ENCODE results near the gene SMOC1.

SMOC1 gene, protein sequence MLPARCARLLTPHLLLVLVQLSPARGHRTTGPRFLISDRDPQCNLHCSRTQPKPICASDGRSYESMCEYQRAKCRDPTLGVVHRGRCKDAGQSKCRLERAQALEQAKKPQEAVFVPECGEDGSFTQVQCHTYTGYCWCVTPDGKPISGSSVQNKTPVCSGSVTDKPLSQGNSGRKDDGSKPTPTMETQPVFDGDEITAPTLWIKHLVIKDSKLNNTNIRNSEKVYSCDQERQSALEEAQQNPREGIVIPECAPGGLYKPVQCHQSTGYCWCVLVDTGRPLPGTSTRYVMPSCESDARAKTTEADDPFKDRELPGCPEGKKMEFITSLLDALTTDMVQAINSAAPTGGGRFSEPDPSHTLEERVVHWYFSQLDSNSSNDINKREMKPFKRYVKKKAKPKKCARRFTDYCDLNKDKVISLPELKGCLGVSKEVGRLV

DNA sequence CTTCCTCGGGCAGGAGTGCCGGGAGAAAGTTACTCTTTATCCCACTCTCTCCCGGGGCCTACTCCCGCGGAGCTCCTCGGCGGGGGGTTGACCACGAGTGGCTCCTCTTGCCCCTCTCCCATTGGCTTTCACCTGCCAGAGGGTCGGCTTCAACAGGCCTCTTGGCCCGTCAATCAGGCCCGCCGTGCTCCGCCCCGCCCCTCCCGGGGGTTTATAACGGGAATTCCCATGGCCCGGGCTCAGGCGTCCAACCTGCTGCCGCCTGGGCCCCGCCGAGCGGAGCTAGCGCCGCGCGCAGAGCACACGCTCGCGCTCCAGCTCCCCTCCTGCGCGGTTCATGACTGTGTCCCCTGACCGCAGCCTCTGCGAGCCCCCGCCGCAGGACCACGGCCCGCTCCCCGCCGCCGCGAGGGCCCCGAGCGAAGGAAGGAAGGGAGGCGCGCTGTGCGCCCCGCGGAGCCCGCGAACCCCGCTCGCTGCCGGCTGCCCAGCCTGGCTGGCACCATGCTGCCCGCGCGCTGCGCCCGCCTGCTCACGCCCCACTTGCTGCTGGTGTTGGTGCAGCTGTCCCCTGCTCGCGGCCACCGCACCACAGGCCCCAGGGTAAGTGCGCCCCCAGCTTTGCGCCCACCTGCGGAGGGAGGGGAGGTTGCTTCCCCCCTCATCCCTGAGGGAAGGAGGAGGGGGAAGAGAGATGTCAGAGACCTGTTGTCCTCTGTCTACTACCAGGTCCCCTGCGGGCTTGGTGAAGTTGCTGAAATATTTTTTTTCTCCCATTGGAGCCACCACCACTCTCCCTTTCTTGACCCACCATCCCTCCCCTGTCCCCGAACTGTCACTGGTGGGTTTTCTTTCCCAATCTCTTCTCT, at the start of gene SMOC1:
TSS of gene SMOC1 (plus strand) at position 242 of the 869 bp plus-strand sequence. CDS start at position 505, 263 bp downstream.
- DNase-seq (ENCODE audit: low spot score in 2 of 2) (no peak), ATAC-seq (replicated peaks; ENCODE audit: extremely low read depth, poor library complexity, severe bottlenecking) (no peak)
- Mint-ChIP-seq H3K4me3 (no peak within 1 kb of the TSS), H3K9me3 (no peaks in the 10 kb centered on the region), H3K27me3 (peaks cover 62% of the 10 kb centered on the region), H3K4me1 (no peaks in the 10 kb centered on the region), H3K27ac (ENCODE audit: low read depth) (no peak within 1 kb of the TSS), H3K36me3 (ENCODE audit: insufficient read depth) (no peaks in the 10 kb centered on the region)

DNA sequence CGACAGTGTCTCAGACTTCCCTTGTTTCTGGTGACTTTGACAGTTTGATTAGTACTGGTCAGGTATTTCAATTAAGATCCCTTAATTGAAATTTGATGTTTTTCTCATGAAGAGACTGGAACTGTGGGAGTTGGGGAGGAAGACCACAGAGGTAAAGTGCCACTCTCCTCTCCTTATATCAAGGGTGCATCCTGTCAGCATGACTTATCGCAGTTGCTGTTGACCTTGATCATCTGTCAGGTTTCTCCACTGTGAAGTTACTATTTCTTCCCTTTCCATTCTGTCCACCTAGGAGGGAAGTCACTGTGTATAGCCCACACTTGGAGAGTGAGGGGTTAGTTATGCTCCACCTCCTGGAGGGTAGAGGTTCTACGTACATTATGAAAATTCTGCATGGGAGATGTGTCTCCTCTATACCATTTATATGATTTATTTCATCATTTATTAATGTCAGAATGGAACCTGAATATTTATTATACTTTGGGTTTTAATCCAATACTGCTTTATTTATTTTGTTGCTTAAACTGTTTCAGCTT, 40.3 kb upstream of the SMOC1 start:
- H3K36me3 Mint-ChIP-seq (ENCODE audit: insufficient read depth), result no peaks in the 10 kb centered on the region
- no peak overlapping the region for H3K4me3 Mint-ChIP-seq
- H3K9me3 Mint-ChIP-seq, result no peaks in the 10 kb centered on the region
- no peak for DNase-seq (ENCODE audit: low spot score in 2 of 2)
- no peak for ATAC-seq (replicated peaks; ENCODE audit: extremely low read depth, poor library complexity, severe bottlenecking)
- no peaks in the 10 kb centered on the region for H3K4me1 Mint-ChIP-seq
- H3K27ac Mint-ChIP-seq (ENCODE audit: low read depth), result no peak overlapping the region
- no peaks in the 10 kb centered on the region for H3K27me3 Mint-ChIP-seq

DNA sequence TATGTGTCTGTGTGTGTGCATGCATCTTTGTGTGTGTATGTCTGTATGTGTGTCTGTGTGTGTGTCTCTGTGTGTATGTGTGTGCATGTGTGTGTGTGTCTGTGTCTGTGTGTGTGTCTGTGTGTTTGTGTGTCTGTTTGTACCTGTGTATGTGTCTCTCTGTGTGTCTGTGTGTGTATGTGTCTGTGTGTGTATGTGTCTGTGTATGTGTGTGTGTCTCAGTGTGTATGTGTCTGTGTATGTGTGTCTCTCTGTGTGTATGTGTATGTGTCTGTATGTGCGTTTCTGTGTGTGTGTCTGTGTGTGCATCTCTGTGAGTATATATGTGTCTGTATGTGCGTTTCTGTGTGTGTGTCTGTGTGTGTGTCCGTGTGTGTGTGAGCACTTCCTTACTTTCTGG, 39.6 kb upstream of the SMOC1 start:
- Mint-ChIP-seq H3K4me3 (no peak overlapping the region), H3K27me3 (no peaks in the 10 kb centered on the region), H3K27ac (ENCODE audit: low read depth) (no peak overlapping the region), H3K36me3 (ENCODE audit: insufficient read depth) (no peaks in the 10 kb centered on the region), H3K9me3 (no peaks in the 10 kb centered on the region), H3K4me1 (no peaks in the 10 kb centered on the region)
- no peak for ATAC-seq (replicated peaks; ENCODE audit: extremely low read depth, poor library complexity, severe bottlenecking)
- no peak for DNase-seq (ENCODE audit: low spot score in 2 of 2)

DNA sequence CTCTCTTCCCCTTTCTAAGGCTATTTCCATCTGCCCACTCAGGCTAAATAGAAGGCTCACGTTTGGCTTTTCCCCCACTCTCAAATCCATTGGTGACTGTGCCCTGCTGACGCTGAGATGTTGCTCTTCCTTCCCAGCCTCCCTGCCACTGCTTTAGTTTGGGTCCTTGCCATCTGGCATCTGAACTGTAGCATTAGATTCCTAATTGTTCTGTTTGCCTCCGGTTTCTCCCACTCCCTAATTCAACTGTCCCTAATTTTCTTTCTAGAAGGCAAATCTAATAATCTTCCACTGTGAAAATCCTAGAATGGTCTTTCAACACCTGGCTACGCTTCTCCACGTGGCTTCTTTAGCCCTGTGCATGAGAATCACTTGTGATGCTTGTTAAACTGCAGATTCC, 37.6 kb upstream of the SMOC1 start:
- no peak for DNase-seq (ENCODE audit: low spot score in 2 of 2)
- no peak for ATAC-seq (replicated peaks; ENCODE audit: extremely low read depth, poor library complexity, severe bottlenecking)
- Mint-ChIP-seq H3K27me3 (no peaks in the 10 kb centered on the region), H3K4me3 (no peak overlapping the region), H3K27ac (ENCODE audit: low read depth) (no peak overlapping the region), H3K36me3 (ENCODE audit: insufficient read depth) (no peaks in the 10 kb centered on the region), H3K9me3 (no peaks in the 10 kb centered on the region), H3K4me1 (no peaks in the 10 kb centered on the region)

DNA sequence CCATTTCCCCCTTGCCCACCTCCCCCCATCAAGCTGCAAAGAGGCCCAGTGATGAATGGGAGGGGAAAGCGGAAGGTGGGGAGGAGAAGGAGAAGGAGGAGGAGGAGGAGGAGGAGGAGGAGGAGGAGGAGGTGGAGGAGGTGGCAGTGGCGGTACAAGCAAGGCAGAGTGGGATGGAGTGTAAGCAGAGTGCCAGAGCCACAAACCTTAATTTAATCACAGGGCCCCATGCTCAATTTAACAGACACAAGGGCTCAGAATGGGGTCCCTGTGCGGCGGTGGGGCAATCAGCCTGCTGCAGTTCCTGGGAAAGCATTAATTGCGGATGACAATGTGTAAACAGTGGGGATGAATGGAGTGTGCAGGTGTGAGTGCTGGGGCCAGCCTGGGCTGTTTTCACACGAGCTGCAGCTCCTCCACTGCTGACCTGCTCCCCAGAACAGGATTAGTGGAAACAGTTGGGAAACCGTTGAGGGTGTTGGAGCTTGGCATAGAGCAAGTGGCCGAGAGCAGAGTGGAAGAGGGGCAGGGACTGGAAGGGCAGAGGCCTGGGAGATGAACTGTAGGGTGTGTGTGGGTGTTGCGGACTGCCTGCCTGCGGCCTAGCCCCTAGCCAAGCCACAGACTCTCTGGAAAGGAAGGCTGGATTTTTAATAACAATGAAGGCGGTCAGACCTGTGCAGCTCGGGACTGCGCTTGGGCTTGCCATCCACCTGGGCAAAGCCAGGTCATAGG, 36.4 kb upstream of the SMOC1 start:
- Mint-ChIP-seq H3K36me3 (ENCODE audit: insufficient read depth) (no peaks in the 10 kb centered on the region), H3K9me3 (no peaks in the 10 kb centered on the region)
- no peak for ATAC-seq (replicated peaks; ENCODE audit: extremely low read depth, poor library complexity, severe bottlenecking)

DNA sequence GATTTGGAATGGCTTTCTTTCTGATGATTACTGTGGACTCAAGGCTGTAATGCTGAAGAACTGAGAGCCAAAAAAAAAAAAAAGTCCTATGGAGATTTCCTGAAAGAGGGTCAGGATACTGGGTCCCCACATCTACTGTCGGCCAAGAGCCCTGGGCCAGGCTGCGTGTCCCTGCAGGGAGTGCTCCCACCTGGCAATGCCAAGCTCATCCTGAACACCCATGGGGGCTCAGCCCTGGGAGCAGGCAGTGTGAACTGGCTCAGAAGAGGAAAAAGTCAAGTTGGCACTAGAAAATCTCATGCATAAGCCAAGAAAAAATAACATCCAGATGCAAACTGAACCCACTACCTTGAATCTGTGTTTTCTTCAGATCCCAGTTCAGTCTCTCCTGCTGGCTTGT, 35.0 kb upstream of the SMOC1 start:
- ATAC-seq (replicated peaks; ENCODE audit: extremely low read depth, poor library complexity, severe bottlenecking) (no peak), DNase-seq (ENCODE audit: low spot score in 2 of 2) (no peak)
- Mint-ChIP-seq H3K4me3 (no peak overlapping the region), H3K9me3 (no peaks in the 10 kb centered on the region), H3K27ac (ENCODE audit: low read depth) (no peak overlapping the region), H3K4me1 (no peaks in the 10 kb centered on the region), H3K27me3 (peaks cover 13% of the 10 kb centered on the region), H3K36me3 (ENCODE audit: insufficient read depth) (no peaks in the 10 kb centered on the region)

More for the DNA sequence above, 36.4 kb upstream of the SMOC1 start:
- Mint-ChIP-seq H3K4me3 (no peak overlapping the region), H3K27me3 (no peaks in the 10 kb centered on the region), H3K27ac (ENCODE audit: low read depth) (no peak overlapping the region), H3K4me1 (no peaks in the 10 kb centered on the region)
- no peak for DNase-seq (ENCODE audit: low spot score in 2 of 2)

DNA sequence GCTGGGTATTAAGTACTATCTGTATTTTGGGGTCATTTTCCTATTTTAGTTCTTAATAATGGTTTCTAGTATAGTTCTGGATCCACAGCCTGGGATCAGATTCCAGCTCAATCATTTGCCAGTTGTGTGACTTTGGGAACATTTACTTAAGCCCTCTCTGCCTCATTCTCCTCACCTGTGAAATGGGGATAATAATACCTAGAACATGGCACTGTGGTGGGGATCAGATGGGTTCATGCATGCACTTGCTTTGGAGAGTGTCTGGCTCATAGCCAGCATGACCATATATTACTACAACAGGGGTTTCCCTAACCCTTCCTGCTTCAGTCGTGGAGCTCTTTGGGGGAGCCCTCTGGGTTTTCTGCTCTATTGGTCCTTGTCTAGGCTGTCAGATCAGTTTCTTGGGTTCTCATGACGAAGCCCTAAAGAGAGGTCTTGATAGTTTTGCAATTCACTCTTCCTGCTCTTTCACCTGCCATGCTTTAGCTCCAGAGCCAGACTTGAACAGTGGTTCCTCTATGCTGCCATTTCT, 34.1 kb upstream of the SMOC1 start:
- H3K36me3 Mint-ChIP-seq (ENCODE audit: insufficient read depth), result no peaks in the 10 kb centered on the region
- H3K9me3 Mint-ChIP-seq, result no peaks in the 10 kb centered on the region
- H3K27ac Mint-ChIP-seq (ENCODE audit: low read depth), result no peak overlapping the region
- no peak for ATAC-seq (replicated peaks; ENCODE audit: extremely low read depth, poor library complexity, severe bottlenecking)
- no peak for DNase-seq (ENCODE audit: low spot score in 2 of 2)
- H3K27me3 Mint-ChIP-seq, result peaks cover 22% of the 10 kb centered on the region
- H3K4me1 Mint-ChIP-seq, result no peaks in the 10 kb centered on the region
- no peak overlapping the region for H3K4me3 Mint-ChIP-seq

DNA sequence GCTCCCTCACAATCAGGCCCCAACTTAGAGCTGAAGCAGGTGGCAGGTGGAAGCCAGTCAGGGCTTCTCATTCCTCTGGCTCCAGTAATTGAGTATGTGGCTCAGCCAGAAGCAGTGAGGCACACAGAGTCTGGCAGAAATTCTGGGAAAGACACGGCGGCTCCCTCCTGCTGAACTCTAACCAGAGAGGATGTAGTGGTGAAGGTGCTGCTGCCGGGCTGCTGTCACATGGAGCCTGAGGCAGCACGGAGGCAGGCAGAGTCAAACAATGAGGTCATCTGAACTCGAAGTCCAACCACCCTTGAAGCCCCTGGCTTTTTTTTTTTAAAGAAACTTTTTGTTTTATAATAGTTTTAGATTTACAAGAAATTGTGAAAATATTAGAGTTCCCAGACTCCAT, 33.4 kb upstream of the SMOC1 start:
- DNase-seq (ENCODE audit: low spot score in 2 of 2) (no peak), ATAC-seq (replicated peaks; ENCODE audit: extremely low read depth, poor library complexity, severe bottlenecking) (no peak)
- no peaks in the 10 kb centered on the region for H3K4me1 Mint-ChIP-seq
- H3K27me3 Mint-ChIP-seq, result peaks cover 22% of the 10 kb centered on the region
- H3K4me3 Mint-ChIP-seq, result no peak overlapping the region
- H3K27ac Mint-ChIP-seq (ENCODE audit: low read depth), result no peak overlapping the region
- H3K36me3 Mint-ChIP-seq (ENCODE audit: insufficient read depth), result no peaks in the 10 kb centered on the region
- H3K9me3 Mint-ChIP-seq, result no peaks in the 10 kb centered on the region

DNA sequence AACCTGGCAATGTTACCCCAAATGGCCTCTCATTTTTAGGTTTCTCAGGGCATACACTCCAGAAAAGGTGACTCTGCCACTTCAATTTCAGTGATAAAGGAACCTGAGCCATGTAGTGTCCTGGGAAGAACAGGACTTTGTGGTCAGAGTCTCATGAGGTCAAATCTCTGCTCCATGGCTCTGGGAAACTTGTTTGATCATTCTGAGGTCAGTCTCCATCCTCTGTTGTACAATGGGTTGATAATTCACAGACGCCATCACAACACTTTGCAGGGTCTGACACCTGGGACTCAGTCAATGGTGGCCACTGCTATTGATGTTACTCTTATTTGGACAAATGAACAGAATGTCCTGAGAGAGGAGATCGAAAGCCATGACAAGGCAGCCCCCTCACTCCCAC, 31.1 kb upstream of the SMOC1 start:
- no peaks in the 10 kb centered on the region for H3K4me1 Mint-ChIP-seq
- no peak overlapping the region for H3K4me3 Mint-ChIP-seq

DNA sequence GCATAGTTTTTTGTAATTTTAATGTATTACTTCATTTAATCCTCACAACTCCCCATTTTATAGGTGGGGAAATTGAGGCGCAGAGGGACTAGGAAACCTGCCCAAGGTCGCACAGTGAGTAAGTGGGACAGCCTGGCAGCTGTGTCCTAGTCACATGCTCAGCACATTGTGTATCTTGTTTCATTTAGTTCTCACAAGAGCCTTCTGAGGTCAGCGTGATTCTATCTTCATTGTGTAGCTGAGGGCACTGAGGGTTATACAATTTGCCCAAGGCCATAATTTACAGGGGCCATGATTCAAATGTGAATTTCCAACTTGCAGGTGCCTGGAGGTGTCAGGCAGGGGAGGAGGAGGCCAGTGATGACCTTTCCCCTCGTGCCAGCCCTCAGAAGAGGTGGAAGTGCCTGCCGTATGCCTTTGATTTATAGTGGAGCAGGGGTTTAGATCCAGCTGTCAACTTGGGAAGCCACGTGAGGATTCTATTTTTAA, 30.3 kb upstream of the SMOC1 start:
- no peak for ATAC-seq (replicated peaks; ENCODE audit: extremely low read depth, poor library complexity, severe bottlenecking)
- H3K4me1 Mint-ChIP-seq, result no peaks in the 10 kb centered on the region
- no peak for DNase-seq (ENCODE audit: low spot score in 2 of 2)
- H3K9me3 Mint-ChIP-seq, result no peaks in the 10 kb centered on the region
- peaks cover 41% of the 10 kb centered on the region for H3K27me3 Mint-ChIP-seq
- no peak overlapping the region for H3K4me3 Mint-ChIP-seq
- H3K27ac Mint-ChIP-seq (ENCODE audit: low read depth), result no peak overlapping the region
- no peaks in the 10 kb centered on the region for H3K36me3 Mint-ChIP-seq (ENCODE audit: insufficient read depth)

More for the DNA sequence above, 31.1 kb upstream of the SMOC1 start:
- ATAC-seq (replicated peaks; ENCODE audit: extremely low read depth, poor library complexity, severe bottlenecking) (no peak), DNase-seq (ENCODE audit: low spot score in 2 of 2) (no peak)
- no peaks in the 10 kb centered on the region for H3K36me3 Mint-ChIP-seq (ENCODE audit: insufficient read depth)
- H3K27me3 Mint-ChIP-seq, result peaks cover 37% of the 10 kb centered on the region
- no peaks in the 10 kb centered on the region for H3K9me3 Mint-ChIP-seq
- H3K27ac Mint-ChIP-seq (ENCODE audit: low read depth), result no peak overlapping the region

DNA sequence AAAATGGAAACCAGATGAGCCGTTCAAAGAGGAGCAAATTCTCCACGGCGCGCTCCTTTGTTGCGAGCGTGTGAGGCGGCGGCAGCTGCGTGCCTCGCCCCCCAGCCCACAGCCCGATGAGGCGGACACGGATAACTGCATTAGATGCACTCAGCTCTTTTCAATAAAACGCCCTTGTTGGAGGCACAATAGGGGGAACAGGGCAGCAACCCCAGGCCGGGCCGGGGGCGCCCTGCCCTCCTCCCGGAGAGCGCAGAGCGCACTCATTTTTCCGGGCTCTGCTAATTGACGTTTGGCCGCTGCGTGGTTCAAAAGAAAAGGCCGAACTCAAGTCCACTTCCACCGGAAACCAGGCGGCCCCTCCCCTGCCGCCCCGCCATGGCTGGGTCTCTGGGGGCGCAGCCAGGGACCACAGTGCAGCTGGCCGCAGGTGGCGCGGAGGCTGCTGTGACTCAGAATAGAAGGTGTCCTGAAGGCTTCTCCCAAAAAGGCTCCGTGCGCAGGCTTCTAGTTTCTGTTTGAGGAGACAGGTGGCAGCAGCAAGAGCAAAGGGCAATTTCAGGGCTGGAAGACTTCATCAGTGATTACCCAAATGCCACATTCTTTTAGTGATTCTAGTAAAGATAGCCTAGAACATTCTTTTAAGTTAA, 29.0 kb upstream of the SMOC1 start:
- H3K27me3 Mint-ChIP-seq, result peaks cover 53% of the 10 kb centered on the region
- no peaks in the 10 kb centered on the region for H3K9me3 Mint-ChIP-seq
- ATAC-seq (replicated peaks; ENCODE audit: extremely low read depth, poor library complexity, severe bottlenecking) (no peak), DNase-seq (ENCODE audit: low spot score in 2 of 2) (no peak)
- H3K4me1 Mint-ChIP-seq, result no peaks in the 10 kb centered on the region
- no peak overlapping the region for H3K27ac Mint-ChIP-seq (ENCODE audit: low read depth)
- no peaks in the 10 kb centered on the region for H3K36me3 Mint-ChIP-seq (ENCODE audit: insufficient read depth)
- H3K4me3 Mint-ChIP-seq, result no peak overlapping the region

Data from central memory CD8-positive, alpha-beta T cell (primary cell).